GM19468 (cell line): ENCODE measurements around the gene SF3B4.
A peak's percentile ranks its signal among the peaks of the same experiment; 100 is the strongest.
"Not testable (repeated sequence)": the region's sequence is repeated elsewhere in the genome, so short reads cannot be mapped to it uniquely, and the experiment has no call there.

Experiments
- ATAC-seq: cut with Tn5 transposase; IDR thresholded peaks from one replicate; pipeline ENCODE4 v1.9.1; 2021; ENCODE audit warnings: mild to moderate bottlenecking, moderate library complexity, moderate number of reproducible peaks; ENCODE audit not compliant: unreplicated experiment; ENCODE audit errors: extremely low read depth

The SF3B4 gene, protein sequence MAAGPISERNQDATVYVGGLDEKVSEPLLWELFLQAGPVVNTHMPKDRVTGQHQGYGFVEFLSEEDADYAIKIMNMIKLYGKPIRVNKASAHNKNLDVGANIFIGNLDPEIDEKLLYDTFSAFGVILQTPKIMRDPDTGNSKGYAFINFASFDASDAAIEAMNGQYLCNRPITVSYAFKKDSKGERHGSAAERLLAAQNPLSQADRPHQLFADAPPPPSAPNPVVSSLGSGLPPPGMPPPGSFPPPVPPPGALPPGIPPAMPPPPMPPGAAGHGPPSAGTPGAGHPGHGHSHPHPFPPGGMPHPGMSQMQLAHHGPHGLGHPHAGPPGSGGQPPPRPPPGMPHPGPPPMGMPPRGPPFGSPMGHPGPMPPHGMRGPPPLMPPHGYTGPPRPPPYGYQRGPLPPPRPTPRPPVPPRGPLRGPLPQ

DNA sequence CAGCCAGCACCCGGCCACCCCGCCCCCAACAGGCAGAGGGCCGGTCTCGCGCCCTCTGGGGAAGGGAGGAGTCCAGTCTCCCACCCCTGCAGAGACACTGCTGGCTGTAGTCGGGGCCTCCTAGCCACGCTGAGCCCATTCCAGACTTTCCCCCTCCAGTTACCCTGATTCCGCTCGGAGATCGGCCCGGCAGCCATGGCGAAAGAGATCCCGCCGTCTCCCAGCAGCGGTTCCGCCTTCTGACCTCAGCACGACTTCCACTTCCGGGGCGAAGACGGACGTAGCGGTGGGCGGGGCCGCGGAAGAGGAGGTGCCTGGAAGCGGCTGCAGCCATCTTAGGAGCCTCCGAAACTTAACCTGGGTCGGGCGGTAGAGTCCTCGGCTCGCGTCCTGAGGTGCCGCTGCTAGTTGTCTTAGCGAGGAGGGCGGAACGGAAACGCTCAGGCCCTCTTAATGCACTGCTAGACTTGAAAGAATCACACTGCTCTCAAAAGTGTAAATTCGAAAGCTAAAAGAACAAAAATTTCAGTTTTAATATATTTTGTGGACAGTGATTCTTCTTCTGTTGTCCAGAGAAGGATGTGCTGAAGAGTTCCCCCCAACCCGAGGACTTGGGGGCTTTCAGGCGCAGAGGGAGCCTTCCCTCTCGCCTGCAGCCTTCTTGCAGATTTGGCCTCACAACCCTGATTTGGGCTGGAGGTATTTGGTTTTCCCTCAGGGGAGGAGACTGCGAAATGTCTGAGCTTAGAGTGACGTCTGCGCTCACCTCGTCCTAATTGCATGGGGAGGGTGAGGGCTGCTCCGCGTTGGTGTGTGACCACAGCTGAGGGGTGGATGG is at the start of gene SF3B4:
Gene SF3B4 (minus strand): TSS at position 241 of the 838 bp plus-strand sequence. CDS start 44 bp downstream, at position 197.
- peak; percentile 80 for ATAC-seq

DNA sequence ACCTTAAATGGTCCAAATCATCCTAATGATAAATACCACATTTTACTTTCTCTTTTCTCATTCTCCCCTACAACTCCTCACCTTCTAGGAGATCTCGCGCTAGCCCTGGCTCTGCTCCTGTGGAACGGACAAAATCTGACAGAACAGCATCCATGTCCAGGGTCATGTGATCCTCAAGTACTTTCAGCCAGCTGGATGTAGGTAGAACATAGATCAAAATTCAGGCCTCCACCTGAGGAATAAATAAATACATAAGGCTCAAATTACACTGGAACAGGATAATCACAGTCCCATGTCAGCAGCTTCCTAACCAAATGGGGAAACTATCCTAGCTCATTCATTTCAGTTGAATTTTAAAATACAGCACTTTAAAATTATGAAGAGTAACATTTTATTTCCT is 49.7 kb upstream of the SF3B4 start:
- no peak for ATAC-seq

DNA sequence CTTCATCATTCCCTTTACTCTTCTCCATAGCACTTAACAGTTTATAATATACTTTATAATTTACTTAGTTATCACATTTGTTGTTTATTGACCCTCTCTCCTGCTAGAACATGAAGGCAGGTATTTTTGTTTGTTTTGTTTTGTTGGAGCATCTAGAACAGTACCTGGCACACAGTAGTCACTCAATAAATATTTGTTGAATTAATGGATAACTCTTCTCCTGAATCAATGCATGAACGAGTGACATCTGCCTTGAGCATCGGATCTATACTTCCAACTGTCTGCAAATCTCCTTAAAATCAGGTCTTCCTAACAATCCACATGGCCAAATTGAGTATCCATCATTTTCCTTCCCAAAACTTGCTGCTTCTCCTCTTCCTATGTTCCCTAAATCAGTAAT is 44.9 kb upstream of the SF3B4 start:
- ATAC-seq, result no peak

DNA sequence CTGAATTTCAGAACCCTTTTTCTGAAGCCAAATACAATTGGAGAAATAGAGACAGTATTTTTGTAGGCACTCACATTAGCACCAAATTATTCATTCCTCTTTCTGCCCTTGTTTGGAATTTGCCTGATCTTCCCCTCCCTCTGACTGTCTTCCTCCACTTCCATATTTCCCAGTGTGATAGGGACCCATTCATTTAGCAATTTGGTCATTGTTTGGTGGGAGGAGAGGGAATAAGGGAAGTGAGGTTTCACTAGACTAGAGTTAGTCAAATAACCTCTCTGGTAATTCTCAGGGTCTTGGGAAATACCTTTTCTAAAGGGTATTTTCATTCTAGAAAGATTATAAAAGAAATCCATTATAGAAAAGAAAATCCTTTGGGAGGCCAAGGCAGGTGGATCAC is 40.0 kb upstream of the SF3B4 start:
- no peak for ATAC-seq

DNA sequence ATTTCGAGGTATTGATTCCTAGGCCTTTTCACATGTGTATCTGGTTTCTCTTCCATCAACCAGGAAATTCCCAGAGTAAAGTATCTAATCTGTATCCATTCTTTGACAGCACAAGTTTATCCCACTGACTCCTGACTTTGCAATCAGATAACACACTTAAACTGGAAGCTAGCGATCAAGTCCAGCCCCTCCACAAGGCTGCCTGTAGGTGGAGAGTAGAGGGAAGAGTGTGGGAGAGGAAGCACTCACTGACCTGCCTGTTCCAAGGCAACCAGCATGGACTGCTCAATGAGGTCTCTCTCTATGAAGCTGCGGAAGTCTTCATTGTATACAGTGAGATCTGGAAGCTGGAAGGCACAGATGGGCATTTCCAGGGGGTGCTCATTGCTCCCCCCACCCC is 39.4 kb upstream of the SF3B4 start:
- ATAC-seq, result no peak

DNA sequence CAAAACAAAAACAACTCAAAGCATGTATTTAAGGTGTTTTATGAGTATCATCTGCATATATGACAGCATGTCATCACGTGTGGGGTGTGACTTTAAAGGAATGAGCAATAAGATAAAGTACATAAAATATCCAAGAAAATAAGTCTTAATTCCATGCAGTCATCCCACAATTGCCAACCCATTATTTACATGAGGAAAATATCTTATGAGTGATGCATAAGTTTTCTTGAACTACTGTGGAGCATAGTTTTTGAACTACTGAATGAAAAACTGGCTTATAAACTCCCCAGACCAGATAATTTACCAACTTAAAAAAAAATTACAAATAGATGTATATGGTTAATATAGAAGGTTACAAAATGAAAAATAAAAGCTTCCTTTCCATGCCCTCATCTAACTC is 38.8 kb upstream of the SF3B4 start:
- no peak for ATAC-seq

DNA sequence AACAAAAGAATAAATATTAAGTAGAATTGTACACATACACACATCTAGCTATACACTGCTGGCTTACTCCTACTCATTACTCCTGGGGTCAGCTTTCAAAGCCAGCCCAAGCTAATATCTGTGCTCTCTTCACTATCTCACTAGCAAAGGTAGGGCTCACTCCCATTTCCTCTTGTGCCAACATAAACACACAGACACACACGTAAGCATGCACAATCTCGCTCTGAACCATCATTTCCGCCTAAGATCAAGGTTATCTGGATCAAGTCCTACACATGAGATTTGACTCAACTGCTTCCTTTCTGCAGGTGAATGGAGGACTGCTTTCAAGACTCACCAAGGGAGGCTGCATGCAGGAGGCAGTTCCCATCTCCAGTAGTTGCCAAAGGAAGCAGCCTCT is 37.8 kb upstream of the SF3B4 start:
- ATAC-seq, result no peak

DNA sequence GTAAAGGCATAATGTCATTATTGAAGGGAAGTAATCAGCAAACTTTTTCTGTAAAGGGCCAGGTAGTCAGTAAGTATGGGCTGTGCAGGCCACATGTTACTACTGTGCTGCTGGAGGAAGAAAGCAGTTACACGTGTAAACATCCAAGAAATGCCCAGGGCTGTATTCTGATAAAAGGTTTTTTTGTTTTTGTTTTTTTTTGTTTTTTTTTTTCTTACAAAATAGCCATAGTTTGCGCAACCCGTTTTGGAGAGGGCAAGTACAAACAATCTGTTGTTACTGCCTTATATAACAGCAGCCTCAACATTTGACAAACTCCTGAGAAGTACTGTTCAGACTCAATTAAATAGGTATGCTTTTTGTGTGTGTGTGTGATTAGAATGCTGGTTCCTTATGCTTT is 35.8 kb upstream of the SF3B4 start:
- ATAC-seq, result no peak

DNA sequence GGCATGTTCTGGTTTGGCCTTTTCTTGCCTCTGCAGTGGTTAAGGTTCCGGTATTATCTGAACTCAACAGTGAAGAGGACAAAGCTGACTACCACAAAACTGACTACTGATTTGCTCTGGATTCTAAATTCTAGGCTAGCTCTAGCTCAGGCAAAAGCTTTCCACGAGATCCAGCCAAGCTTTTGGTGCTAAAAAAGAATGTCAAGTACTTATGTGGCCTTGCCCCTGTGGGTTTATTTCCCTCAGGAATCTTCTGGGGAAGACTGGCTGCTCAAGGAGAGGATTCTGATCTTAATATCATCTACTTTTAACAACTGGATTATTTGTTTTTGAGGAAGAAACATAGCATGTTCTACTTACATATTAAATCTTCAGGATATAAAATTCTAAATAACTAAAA is 35.1 kb upstream of the SF3B4 start:
- no peak for ATAC-seq

DNA sequence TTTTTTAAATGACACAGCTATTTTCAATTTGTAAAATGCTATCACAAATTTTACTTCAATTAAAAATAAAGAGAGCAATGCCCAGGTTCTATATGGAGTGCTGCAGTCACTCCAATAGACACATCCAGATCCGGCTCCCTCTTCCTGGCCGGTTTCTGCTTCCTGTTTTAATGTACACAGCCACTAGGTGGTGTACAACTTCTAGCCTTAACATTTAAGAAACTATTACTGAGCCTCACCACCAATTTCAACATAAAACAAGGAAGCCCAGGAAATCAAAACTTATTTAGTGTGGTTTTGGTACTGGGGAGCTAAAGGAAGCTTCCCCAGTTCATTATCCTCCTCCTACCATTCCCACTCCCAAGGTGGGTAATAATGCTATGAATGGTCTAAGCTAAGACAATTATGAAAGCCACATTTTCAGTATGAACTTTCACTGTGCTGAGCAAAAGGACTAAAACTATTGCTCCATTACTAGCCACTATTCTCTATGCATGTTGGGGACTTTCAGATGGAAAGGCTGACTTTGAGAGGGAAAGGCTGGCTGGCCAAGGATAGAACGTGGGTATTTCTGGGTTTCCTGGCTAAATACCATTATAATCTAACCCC is 34.5 kb upstream of the SF3B4 start:
- ATAC-seq, result no peak

DNA sequence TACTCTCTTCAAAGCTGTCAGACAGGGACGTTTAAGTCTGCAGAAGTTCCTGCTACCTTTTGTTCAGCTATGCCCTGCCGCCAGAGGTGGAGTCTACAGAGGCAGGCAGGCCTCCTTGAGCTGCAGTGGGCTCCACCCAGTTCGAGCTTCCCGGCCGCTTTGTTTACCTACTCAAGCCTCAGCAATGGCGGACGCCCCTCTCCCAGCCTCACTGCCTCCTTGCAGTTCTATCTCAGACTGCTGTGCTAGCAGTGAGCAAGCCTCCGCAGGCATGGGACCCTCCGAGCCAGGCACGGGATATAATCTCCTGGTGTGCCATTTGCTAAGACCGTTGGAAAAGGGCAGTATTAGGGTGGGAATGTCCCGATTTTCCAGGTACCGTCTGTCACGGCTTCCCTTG is 29.9 kb upstream of the SF3B4 start:
- ATAC-seq, result not testable (repeated sequence)

DNA sequence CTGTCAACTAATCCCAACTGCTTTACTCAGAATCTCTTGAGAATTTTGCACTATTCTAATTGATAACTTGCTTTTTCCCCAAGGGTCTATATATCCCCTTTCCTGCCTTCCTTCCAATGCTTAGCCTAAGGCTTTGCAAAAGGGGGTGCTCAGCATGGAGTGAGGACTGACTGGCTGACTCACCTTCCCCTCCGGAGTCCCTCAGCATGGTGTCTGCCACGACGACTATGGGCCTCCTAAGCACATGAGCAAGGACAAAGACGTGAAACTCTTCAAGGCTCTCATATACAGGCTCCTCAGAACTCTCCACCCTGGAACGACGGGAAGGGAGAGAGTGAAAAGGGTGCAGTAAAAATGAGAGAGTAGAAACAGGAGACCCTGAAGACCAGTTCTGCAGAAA is 22.3 kb upstream of the SF3B4 start:
- no peak for ATAC-seq

DNA sequence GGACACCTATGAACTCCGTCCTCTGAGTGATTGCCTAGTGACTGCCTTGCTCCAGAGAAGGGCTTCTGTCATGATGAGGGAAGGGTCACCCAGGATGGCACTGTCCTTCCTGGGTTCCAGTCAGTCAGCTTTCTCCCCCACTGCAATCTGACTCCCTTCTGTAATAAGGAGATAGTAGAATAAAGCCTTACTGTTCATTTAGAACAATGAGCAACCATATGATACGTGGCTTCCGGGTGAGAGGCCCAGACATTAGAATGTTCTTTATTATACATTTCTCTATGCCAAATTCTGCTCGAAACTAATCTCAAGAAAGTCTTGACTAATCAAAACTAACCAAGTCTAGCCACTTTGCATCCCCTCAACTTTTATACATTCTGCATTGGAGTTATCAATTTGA is 17.6 kb upstream of the SF3B4 start:
- ATAC-seq, result no peak

DNA sequence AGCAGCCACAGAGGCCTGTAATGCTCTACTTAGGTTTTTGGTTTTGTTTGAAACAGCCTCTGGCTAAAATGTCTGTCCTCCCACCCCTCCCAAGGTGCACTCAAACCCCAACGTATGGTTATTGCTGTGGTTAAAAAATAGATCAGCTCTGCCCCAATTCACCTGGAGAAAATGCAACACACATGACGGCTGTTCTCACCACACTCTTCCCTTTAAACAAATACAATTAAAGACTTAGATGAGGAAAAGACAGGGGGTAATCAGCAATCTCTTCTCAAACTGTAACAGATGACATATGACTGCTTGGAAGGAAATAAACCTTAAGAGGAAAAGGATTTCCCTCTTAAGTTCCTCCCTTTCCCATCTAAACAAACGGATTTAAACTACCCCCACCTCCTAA is 15.3 kb upstream of the SF3B4 start:
- ATAC-seq, result no peak

DNA sequence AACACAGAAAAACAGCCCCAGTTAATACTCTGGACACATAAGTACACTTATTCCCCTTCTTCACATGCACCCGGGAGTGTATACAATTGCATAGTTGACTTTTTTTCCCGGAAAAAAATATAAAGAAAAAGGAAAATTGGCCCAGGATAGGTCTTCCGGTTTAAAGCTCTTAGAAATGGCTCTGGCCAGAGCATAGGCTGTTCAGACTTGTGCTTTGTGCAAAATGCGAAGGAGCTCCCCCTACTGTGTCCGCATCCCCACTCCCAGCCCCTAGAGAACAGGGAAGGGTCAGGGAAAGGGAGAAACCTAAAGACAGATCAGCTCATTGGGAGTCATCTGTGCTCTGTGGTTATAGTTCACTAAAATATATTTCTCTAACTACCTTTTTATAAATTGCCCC is 14.6 kb upstream of the SF3B4 start:
- ATAC-seq, result no peak

DNA sequence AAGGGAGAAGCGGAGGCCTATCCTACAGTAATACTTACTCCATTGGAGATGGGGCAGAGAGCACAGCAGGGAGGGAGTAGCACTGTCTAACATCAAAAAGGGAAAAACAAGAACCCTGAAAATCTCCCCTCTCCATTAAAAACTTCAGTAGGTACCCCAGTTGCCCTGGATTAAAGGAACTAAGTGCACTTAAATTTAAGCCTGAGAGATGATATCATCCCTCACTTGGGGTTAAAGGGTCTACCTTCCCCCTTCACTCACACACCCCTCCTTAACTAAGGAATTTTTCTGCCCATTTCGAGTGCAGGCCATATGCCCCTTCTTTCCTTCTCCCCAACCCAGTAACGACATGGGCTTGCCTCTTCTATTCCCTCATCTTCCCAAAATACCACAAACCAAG is 12.8 kb upstream of the SF3B4 start:
- no peak for ATAC-seq

DNA sequence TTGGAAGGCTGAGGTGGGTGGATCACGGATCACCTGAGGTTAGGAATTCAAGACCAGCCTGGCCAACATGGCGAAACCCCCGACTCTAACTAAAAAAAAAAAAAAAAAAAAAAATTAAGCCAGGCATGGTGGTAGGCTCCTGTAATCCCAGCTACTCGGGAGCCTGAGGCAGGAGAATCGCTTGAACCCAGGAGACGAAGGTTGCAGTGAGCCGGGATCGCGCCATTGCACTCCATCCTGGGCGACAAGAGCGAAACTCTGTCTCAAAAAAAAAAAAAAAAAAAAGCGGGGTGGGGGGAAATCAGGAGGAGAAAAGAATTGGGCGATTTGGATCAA is 11.0 kb upstream of the SF3B4 start:
- ATAC-seq, result not testable (repeated sequence)

DNA sequence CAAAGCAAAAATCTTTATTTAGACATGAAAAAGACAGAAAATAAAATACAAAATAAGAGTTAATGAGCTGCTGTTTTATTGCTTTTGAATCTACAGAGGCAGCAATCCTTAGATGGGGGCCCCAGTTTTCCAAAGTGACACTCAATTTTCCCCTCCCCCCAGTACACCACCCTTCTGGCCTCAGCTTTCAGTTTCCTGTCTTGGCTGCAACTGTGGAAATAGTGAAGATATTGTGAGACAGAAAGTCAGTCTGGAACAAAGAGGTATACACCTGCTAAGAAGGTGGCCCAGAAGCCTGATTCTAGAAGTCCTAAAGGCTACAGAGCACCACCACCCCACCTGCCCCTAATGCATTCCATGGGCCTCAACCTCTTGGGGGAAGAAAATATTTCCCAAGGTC is 10.2 kb upstream of the SF3B4 start:
- ATAC-seq, result no peak

DNA sequence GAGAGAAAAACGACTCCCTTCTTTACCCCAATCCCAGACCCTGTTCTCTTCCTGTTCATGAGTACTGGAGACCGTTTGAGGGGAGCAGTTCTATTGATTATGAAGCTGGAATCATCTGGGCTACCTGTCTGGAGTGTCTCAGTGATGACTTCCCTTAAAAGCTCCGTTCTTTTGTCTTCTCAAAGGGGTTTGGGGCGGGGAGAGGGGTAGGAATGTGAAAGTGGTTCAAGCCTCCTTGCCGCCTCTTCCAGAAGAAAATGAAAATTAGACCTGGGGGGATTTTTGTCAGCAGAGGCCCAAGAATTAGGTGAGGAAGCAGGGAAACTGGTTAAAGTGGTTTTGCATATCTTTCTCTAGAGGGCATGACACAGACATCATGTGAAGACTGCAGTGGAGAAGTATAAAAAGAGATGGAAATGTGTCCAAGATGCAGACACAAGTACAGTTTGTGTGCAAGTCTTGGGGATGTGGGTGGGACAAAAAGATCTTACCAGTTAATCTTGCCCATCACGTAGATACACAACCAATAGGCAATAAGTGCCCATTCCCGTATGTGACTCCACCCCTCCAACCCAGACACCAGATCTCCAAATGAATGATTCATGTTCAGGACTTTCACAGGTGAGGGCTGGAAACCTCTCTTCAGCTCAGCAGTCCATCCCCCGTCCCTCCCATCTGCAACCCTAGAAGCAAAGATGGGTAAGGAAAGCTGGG is 9.5 kb upstream of the SF3B4 start:
- no peak for ATAC-seq

DNA sequence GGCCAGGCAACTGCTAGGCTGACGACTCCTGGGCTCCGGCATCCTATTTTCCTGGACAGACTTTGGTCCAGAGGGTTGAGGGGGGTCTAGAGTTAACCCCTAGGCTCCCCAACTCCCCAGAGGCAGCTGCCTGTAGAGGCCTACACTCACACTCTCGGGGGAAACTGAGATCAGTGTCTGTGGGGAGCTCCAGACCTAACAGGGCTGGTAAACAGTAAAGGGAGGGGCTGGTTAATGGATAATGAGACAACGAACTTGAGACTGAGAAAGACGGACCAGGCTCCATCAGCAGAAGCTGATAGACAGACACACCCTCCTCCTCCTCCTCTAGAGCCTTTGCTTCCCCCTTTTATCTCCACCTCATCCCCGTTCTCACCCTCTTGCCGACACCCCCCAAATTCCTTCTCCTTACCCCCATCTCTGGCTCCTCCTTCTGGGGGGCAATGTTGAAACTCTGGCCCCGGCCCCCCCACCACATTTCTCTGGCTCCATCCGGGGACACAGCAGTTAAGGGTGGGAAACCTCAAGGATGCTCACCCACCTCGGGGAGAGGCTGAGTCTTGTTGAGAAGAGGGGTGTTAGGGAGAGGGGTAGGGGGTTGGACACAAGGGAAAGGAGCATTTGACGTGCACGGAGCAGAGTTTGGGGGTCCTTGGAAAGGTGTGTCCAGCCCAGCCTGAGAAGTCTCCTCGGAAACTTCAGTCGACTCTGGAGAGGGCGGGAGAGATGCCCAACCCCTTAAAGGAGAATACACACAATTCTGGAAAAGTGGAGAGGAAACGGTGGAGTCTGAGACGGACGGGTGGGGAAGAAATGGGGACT is 8.8 kb upstream of the SF3B4 start, which contains the start of gene MTMR11:
Gene MTMR11 (minus strand): TSS at position 710 of the 822 bp plus-strand sequence. CDS start 232 bp downstream, at position 478.
- ATAC-seq, result no peak
